Pancreas (tissue), 10 donors: ENCODE data around the gene NAT9. TPM values are rescaled to one million over a fixed set of nuclear protein-coding genes. Genes with fewer than 3 reads are reported as not detected.

Experiments used
- ATAC-seq, 4 donors: fragments of 200-7000 bp; cut with Tn5 transposase; one replicate each; pipeline versions ENCODE4 v1.8.0 to v1.9.1; 2020; ENCODE audit warnings: mild to moderate bottlenecking in 4 of 4, moderate library complexity in 4 of 4
- DNase-seq, 6 donors: peaks; one replicate each; pipeline ENCODE4 v3.0.0-alpha.2; 2020
- FAIRE-seq: peaks from 2 replicates; lab custom pipeline; 2012; peaks lifted over from hg19 to GRCh38; lab: Jason Lieb, UNC
- H3K27ac ChIP-seq, 4 donors: fragments of 200-600 bp; sonication (generic); 1 replicate in 3 of 4; 2 replicates in 1 of 4; pipeline versions ENCODE4 v1.5.0 to v1.8.0; 2020
- H3K27me3 ChIP-seq, 4 donors: fragments of 200-600 bp; one replicate each; pipeline ENCODE4 v1.8.0; 2021
- H3K36me3 ChIP-seq, 3 donors: fragments of 200-600 bp; sonication (generic) in 1 of 3; one replicate each; pipeline versions ENCODE4 v1.5.0 to v1.8.0; 2020 to 2021
- H3K4me1 ChIP-seq, 3 donors: fragments of 200-600 bp; one replicate each; pipeline ENCODE4 v1.8.0; 2021
- H3K4me3 ChIP-seq, 4 donors: fragments of 200-600 bp; sonication (generic) in 2 of 4; one replicate each; pipeline versions ENCODE4 v1.5.0 to v1.8.0; 2020 to 2021
- H3K9me3 ChIP-seq, 4 donors: fragments of 200-600 bp; one replicate each; pipeline ENCODE4 v1.8.0; 2021
- WGBS, 2 donors: extraction: QIAGEN DNeasy Blood & Tissue Kit; methylation state at CpG; one replicate each; pipeline ENCODE4 v1.1.7; 2013; 5-methylcytosine and 5-hydroxymethylcytosine counted together
- intact Hi-C, 3 donors: fragments of 100-400 bp; cut with DNase I; formaldehyde crosslinking; loops; one replicate each; pipeline versions ENCODE4 v1.11.1 to v1.14.2; 2022
- microRNA-seq, 2 donors: library from miRNA; unstranded; fragments of <30 nt; microRNA quantifications; one replicate each; pipeline versions ENCODE4 to v1.1.0, GENCODE V29; 2019 to 2020
- polyA plus RNA-seq, 2 donors: library from polyadenylated mRNA; stranded (reverse); fragments of 200-250 nt; gene quantifications; one replicate each; pipeline ENCODE4 v1.2.3, GENCODE V29; 2013
- total RNA-seq, 6 donors: library from RNA; stranded (reverse); fragmentation: NEBNext Ultra II Directional in 4 of 6; extraction: Animal tissue kit (Norgen Biotek cat#: 25700) in 4 of 6; gene quantifications; one replicate each; pipeline versions ENCODE4 v1.2.1 to v1.2.4, GENCODE V29; 2021 to 2023
- TF ChIP-seq, protein P1 (sequence below), 4 donors: fragments of 200-600 bp; sonication (generic) in 3 of 4; IDR thresholded peaks; one replicate each; pipeline versions ENCODE4 v1.5.0 to v1.8.0; 2021; ENCODE audit warnings: antibody characterized with exemption in 4 of 4
- donor health status: healthy with polysubstance abuse.
- donor health status: DM: no; HTN: no; CAD: no; lungs with moderate emphysema.
- donor health status: DM: no; HTN: no; CAD: no.
- donor health status: control.
- donor health status: control.
- donor health status: Bipolar disorder and iron deficiency.
- donor health status: DM: yes; HTN: yes; CAD: no.
- donor health status: DM: no; HTN: no; CAD: no.
- donor health status: DM: no; HTN: no; CAD: no.
- donor health status: DM: yes; HTN: yes; CAD: no.

NAT9 gene
- total and polyA plus RNA-seq, 8 donors = 14.4 to 38.5 (median 24.8) TPM

DNA sequence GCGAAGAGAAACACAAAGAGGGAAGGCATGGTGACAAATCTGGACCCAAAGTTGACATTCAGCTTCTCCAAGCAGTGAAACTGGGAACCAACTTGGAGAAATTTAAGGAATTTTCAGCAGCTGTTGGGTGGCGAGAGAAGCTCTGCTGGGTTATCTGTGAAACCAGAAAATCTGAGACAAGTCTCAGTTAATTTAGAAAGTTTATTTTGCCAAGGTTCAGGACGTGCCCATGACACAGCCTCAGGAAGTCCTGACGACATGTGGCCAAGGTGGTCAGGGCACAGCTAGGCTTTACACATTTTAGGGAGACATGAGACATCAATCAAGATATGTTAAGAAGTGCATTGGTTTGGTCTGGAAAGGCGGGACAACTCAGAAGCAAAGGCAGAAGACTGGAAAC lies 52.3 kb downstream of the NAT9 start:
- no peak overlapping the region for H3K27ac ChIP-seq
- intact Hi-C loops = no loop called here
- H3K27me3 ChIP-seq = no peaks in the 10 kb centered on the region
- FAIRE-seq (no peak), DNase-seq (no peak), ATAC-seq (no peak)
- H3K36me3 ChIP-seq = no peaks in the 10 kb centered on the region
- 73 to 88% methylated on average over 5 of the region's 5 CpGs for WGBS, 2 donors
- no peaks in the 10 kb centered on the region for H3K4me1 ChIP-seq
- no peak overlapping the region for H3K4me3 ChIP-seq
- no peaks in the 10 kb centered on the region for H3K9me3 ChIP-seq
- TF ChIP-seq, protein P1, sequence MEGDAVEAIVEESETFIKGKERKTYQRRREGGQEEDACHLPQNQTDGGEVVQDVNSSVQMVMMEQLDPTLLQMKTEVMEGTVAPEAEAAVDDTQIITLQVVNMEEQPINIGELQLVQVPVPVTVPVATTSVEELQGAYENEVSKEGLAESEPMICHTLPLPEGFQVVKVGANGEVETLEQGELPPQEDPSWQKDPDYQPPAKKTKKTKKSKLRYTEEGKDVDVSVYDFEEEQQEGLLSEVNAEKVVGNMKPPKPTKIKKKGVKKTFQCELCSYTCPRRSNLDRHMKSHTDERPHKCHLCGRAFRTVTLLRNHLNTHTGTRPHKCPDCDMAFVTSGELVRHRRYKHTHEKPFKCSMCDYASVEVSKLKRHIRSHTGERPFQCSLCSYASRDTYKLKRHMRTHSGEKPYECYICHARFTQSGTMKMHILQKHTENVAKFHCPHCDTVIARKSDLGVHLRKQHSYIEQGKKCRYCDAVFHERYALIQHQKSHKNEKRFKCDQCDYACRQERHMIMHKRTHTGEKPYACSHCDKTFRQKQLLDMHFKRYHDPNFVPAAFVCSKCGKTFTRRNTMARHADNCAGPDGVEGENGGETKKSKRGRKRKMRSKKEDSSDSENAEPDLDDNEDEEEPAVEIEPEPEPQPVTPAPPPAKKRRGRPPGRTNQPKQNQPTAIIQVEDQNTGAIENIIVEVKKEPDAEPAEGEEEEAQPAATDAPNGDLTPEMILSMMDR (IDR thresholded peaks at IDR 0.05) = no peak

DNA sequence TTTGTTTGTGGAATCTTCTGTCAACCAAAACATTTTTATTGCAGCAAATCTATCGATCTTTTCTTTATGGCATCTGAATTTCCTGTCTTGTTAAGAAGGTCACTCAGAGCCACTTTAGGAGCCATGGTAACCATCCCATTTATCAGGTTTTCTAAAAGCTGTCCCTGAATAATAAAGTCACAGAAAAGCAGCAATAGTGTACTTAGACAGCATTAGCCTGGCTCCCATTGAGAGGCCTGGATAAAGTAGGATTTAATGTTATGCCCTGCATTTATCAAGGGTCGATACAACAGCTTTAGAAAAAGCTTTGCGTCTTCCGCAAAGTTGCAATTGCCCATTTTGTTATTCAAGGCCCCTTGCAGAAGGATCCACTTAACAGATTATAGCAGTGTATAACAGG lies 53.4 kb downstream of the NAT9 start:
- WGBS, 2 donors = 77 to 78% methylated on average over 4 of the region's 4 CpGs

More for the DNA sequence above, 53.4 kb downstream of the NAT9 start:
- no peak for DNase-seq
- TF ChIP-seq, protein P1 (IDR thresholded peaks at IDR 0.05) = no peak
- FAIRE-seq = no peak
- Histone ChIP-seq H3K27me3 (no peaks in the 10 kb centered on the region), H3K4me1 (no peaks in the 10 kb centered on the region), H3K36me3 (no peaks in the 10 kb centered on the region), H3K9me3 (no peaks in the 10 kb centered on the region), H3K4me3 (no peak overlapping the region), H3K27ac (no peak overlapping the region)
- intact Hi-C loops = no loop called here
- no peak for ATAC-seq

Small RNAs within 50 kb of the gene (microRNA-seq; reads per million reads assigned to microRNA genes)
- gene MIR3615 = 22.7 to 26.3 reads per million in 2 donors

Other genes with a start within 250 kb of the NAT9 start
- gene CD300LB, start 244.9 kb downstream of the NAT9 start, total RNA-seq = under 1 TPM in 3 of 6 donors, not detected in 3; 0.14 to 0.52 (median 0.19) TPM
- under 1 TPM; 0.08 to 0.09 TPM for gene CD300LB, start 244.9 kb downstream of the NAT9 start, polyA plus RNA-seq
- 1 to 10 TPM in 1 of 6 donors, under 1 TPM in 4, not detected in 1; 0.19 to 1.5 (median 0.38) TPM for gene CD300C, start 230.2 kb downstream of the NAT9 start, total RNA-seq
- gene CD300C, start 230.2 kb downstream of the NAT9 start, polyA plus RNA-seq = under 1 TPM; 0.19 TPM
- not detected for gene CD300H, start 208.8 kb downstream of the NAT9 start, total RNA-seq
- gene CD300H, start 208.8 kb downstream of the NAT9 start, polyA plus RNA-seq = not detected
- not detected for gene CD300LD, start 184.1 kb downstream of the NAT9 start, total RNA-seq
- not detected for gene CD300LD, start 184.1 kb downstream of the NAT9 start, polyA plus RNA-seq
- gene CD300E, start 152.6 kb downstream of the NAT9 start, total RNA-seq = 1 to 10 TPM in 1 of 6 donors, under 1 TPM in 4, not detected in 1; 0.14 to 1.3 (median 0.16) TPM
- gene CD300E, start 152.6 kb downstream of the NAT9 start, polyA plus RNA-seq = under 1 TPM; 0.27 to 0.31 TPM
- gene CD300LF, start 63.4 kb downstream of the NAT9 start, total RNA-seq = 1 to 10 TPM in 1 of 6 donors, under 1 TPM in 5; 0.19 to 4.7 (median 0.26) TPM
- gene CD300LF, start 63.4 kb downstream of the NAT9 start, polyA plus RNA-seq = under 1 TPM; 0.28 to 0.42 TPM
- 1 to 10 TPM in 3 of 6 donors, under 1 TPM in 3; 0.79 to 1.8 (median 1.2) TPM for gene RAB37, start 39.1 kb downstream of the NAT9 start, total RNA-seq
- 1 to 10 TPM; 1.3 to 3.1 TPM for gene RAB37, start 39.1 kb downstream of the NAT9 start, polyA plus RNA-seq
- gene NHERF1, start 27.7 kb downstream of the NAT9 start, total RNA-seq = 10 to 100 TPM; 40.1 to 78.5 (median 55.9) TPM
- gene NHERF1, start 27.7 kb downstream of the NAT9 start, polyA plus RNA-seq = 10 to 100 TPM; 48.9 to 91.9 TPM
- gene GRIN2C, start 83.5 kb upstream of the NAT9 start, total RNA-seq = under 1 TPM in 3 of 6 donors, not detected in 3; 0.03 to 0.12 (median 0.06) TPM
- under 1 TPM; 0.09 to 0.15 TPM for gene GRIN2C, start 83.5 kb upstream of the NAT9 start, polyA plus RNA-seq
- gene FDXR, start 96.6 kb upstream of the NAT9 start, total RNA-seq = 10 to 100 TPM in 4 of 6 donors, 1 to 10 TPM in 2; 4.3 to 15.1 (median 12.5) TPM
- gene FDXR, start 96.6 kb upstream of the NAT9 start, polyA plus RNA-seq = 10 to 100 TPM in 1 of 2 donors, 1 to 10 TPM in 1; 8.5 to 11.4 TPM
- under 1 TPM in 1 of 6 donors, not detected in 5; 0.16 TPM for gene FADS6, start 117.3 kb upstream of the NAT9 start, total RNA-seq
- under 1 TPM in 1 of 2 donors, not detected in 1; 0.07 TPM for gene FADS6, start 117.3 kb upstream of the NAT9 start, polyA plus RNA-seq
- gene USH1G, start 146.9 kb upstream of the NAT9 start, total RNA-seq = under 1 TPM in 5 of 6 donors, not detected in 1; 0.03 to 0.17 (median 0.09) TPM
- under 1 TPM; 0.08 to 0.09 TPM for gene USH1G, start 146.9 kb upstream of the NAT9 start, polyA plus RNA-seq
- not detected for gene OTOP2, start 147.9 kb upstream of the NAT9 start, total RNA-seq
- not detected for gene OTOP2, start 147.9 kb upstream of the NAT9 start, polyA plus RNA-seq
- gene OTOP3, start 159.6 kb upstream of the NAT9 start, total RNA-seq = under 1 TPM; 0.15 to 0.65 (median 0.39) TPM
- gene OTOP3, start 159.6 kb upstream of the NAT9 start, polyA plus RNA-seq = under 1 TPM; 0.15 to 0.35 TPM
- gene HID1, start 196.4 kb upstream of the NAT9 start, total RNA-seq = 100 to 1,000 TPM in 5 of 6 donors, 10 to 100 TPM in 1; 76.7 to 145 (median 117) TPM
- gene HID1, start 196.4 kb upstream of the NAT9 start, polyA plus RNA-seq = 100 to 1,000 TPM; 217 to 262 TPM
- gene CDR2L, start 211.3 kb upstream of the NAT9 start, total RNA-seq = 10 to 100 TPM in 1 of 6 donors, 1 to 10 TPM in 5; 2.3 to 11.2 (median 3.4) TPM
- 1 to 10 TPM; 4.6 to 5.7 TPM for gene CDR2L, start 211.3 kb upstream of the NAT9 start, polyA plus RNA-seq
- gene MRPL58, start 236.3 kb upstream of the NAT9 start, total RNA-seq = 10 to 100 TPM; 11.7 to 22.2 (median 14.1) TPM
- 10 to 100 TPM; 20.9 to 23.6 TPM for gene MRPL58, start 236.3 kb upstream of the NAT9 start, polyA plus RNA-seq